Activated T-helper 1 cell treated with anti-CD3 and anti-CD28 coated beads, Interleukin-2, amount 50 U/mL, for 16 hours (primary cell): ENCODE data around the gene PTPN11.
"Not testable (repeated sequence)": the region's sequence is repeated elsewhere in the genome, so short reads cannot be mapped to it uniquely, and the experiment has no call there.

Experiments
- DNase-seq, 2 donors: peaks; one replicate each; pipeline ENCODE4 v3.0.0-alpha.2; 2020; ENCODE audit warnings: low read depth in 1 of 2, low spot score in 1 of 2

Gene PTPN11

DNA sequence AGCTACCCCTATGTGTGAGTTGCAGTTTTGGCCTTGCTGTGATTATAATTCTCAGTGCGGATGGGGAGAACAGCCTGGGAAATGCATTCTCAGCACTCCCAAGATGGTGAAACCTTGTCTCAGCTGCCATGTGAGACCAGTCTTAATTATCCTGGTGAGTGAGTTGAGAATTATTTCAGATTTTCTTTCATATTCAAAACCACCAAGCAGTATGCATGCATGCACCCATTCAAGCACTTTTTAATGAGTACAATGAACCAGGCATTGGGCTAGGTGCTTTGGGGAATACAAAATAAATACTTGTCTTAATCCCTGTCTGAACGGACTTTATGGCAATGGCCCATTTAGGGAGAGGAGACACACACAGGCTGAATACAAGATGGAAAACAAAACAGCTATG, 94.7 kb downstream of the PTPN11 start:
- no peak for DNase-seq

DNA sequence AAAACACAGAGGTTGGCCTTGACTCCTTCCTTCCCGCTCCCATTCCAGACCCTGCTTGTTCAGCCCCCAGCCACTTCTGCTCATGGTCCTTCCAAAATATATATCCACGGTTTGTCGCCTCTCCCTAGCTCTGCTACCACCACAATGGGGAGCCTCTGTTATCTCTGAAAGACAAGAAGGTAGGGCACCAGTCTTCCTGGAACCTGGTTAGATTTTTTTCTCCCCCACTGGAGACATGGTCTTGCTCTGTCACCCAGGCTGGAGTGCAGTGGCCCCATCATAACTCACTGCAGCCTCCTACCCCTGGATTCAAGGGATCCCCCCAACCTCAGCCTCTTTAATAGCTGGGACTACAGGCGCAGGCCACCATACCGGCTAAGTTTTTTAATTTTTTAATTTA, 95.7 kb downstream of the PTPN11 start:
- no peak for DNase-seq

GRCh38 chr12:112514926-112515642, 96.3 kb downstream of the PTPN11 start:
- DNase-seq = no peak

DNA sequence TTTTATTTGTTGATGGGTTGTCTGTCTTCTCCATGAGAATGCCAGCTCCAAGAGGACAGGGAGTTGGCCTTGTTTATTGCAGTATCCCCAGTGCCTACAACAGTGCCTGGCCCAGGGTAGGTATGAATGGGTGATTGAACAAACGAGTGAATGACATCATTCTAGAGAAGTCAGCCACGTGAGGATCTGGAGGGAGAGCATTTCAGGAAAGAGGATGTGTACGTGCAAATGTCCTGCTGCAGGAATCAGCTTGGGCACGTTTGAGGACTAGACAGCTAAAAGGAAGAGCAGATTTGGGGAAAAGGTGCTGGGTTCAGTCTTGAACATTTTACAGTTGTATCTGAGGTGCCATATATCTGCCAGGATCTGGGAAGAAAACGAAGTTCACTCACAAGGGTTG, 97.1 kb downstream of the PTPN11 start:
- no peak for DNase-seq

DNA sequence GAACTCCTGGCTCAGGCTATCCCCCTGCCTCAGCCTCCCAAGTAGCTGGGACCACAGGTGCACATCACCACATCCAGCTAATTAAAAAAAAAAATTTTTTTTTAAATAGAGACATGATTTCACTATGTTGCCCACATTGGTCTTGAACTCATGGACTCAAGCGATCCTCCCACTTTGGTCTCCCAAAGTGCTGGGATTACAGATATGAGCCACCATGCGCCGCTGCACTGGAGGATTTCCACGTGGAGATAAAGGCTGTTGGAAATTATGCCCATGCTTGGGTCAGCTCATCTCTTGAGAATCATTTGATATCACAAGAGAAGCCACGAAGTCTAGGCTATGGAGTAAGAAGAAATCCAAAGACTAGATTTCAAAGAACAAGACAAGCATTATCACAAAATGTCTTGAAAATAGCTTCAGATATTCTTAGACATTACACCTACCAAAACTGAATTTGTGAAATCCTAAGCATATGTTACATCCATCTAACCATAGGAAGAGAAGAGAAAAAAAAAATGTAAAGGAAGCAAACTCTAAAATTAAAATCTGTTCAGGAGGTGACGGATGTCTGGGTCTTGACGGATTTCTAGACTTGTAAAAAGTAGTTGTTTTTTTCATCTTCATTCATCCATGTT, 99.1 kb downstream of the PTPN11 start:
- no peak for DNase-seq

DNA sequence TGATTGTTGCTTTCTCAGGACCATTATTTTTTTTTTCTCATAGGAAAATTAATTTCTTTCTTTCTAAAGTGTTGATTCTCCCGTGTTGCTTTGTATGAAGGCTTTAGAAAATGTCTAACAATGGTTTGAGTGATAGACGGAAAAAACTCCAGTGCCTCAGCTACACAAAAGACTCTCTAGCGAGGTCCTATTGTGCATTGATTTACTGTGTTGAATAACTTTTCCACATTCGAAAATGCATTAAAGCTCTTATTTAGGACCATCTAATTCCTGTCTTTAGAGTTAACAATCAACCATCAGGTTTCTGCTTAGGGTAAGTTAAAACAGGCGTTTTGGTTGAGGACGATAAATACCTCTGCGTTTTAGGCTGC, 99.6 kb downstream of the PTPN11 start:
- DNase-seq = no peak

DNA sequence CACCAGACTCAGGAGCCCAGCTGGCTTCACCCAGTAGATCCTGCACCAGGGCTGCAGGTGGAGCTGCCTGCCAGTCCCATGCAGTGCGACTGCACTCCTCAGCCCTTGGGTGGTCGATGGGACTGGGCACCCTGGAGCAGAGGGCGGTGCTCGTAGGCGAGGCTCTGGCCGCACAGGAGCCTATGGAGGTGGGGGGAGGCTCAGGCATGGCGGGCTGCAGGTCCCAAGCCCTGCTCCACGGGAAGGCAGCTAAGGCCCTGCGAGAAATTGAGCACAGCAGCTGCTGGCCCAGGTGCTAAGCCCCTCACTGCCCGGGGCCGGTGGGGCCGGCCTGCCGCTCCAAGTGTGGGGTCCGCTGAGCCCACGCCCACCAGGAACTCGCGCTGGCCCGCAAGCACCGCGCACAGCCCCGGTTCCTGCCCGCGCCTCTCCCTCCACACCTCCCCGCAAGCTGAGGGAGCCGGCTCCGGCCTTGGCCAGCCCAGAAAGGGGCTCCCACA, 101.1 kb downstream of the PTPN11 start:
- DNase-seq = not testable (repeated sequence)

GRCh38 chr12:112523856-112524255, 105.1 kb downstream of the PTPN11 start:
- DNase-seq = no peak

- no peak for DNase-seq
These were observed 105.5 kb downstream of the PTPN11 start for GRCh38 chr12:112524269-112524668.

GRCh38 chr12:112524676-112525425, 106.1 kb downstream of the PTPN11 start:
- no peak for DNase-seq

GRCh38 chr12:112525426-112525809, 106.7 kb downstream of the PTPN11 start:
- DNase-seq = no peak

DNA sequence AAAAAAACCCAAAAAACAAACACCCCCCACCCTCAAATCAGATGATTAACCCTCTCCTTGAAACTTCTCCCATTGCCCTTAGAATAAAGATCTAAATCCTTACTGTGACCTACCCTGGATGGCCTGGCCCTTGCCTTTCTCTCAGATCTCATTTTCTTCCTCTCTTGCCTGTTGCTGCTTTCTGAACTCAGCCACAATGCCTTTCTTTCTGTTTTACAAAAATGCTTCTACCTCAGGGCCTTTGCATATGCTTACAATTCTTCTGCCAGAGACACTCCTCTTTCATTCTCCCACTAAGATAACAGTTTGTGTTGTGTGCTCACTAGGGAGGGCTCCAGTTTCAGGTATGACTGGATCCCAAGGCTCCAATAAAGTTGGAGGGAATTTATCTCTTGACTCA, 108.3 kb downstream of the PTPN11 start:
- no peak for DNase-seq

GRCh38 chr12:112527501-112527900, 108.8 kb downstream of the PTPN11 start:
- no peak for DNase-seq

DNA sequence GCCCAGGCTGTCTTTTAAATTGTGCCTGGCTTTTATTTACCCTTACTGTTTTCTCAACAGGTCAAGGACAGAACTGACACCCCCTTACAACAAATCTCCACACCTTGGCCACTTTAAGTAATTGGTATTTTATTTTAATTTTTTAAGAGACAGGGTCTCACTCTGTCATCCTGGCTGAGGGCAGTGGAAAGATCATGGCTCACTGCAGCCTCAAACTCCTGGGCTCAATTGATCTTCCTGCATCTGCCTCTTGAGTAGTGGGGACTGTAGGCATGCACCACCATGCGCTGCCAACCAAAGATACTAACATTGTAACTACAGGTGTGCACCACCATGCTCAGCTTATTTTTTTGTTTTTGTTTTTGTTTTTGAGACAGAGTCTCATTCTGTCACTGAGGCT, 109.8 kb downstream of the PTPN11 start:
- no peak for DNase-seq

GRCh38 chr12:112530941-112531340, 112.2 kb downstream of the PTPN11 start:
- DNase-seq = no peak

GRCh38 chr12:112532106-112532505, 113.4 kb downstream of the PTPN11 start:
- no peak for DNase-seq

DNA sequence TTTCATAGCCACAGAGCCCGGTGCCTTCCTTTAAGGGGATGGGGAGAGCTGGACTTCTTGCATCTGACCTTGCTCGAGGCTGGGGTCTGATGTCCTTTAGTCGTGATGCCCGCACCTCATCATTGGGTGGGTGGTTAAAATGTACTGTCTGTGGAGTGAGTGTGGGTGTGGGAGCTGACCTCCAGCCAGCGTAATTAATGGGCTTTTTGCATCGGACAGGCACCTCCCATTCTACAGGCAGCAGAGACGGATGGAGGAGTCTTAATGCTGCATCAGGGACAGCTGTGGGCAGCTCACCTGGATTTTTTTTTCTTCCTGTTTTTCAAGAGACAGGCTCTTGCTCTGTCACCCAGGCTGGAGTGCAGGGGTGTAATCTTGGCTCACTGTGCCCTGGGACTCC, 114.8 kb downstream of the PTPN11 start:
- DNase-seq = no peak

DNA sequence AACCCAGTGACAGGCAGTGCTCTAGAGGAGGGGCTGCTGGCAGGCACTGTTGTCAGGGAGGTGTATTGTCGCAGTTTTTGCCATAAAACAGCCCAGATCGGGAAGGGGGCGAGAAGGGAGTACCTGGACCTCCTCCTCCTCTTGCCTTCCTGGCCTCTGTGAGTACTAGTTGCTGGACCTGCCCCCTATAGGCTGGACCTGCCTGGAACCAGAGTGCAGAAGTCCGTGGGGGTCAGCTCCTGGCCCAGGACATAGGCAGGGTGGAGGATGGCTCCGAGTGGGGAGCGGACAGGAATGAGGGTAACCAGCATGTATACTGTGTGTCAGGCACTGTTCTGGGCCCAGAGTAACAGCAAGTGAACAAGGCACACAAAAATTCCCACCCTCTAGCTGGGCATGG, 116.3 kb downstream of the PTPN11 start:
- no peak for DNase-seq

- DNase-seq = no peak
These were observed 117.1 kb downstream of the PTPN11 start for GRCh38 chr12:112535637-112536366.

- no peak for DNase-seq
These were observed 117.6 kb downstream of the PTPN11 start for GRCh38 chr12:112536367-112536730.

DNA sequence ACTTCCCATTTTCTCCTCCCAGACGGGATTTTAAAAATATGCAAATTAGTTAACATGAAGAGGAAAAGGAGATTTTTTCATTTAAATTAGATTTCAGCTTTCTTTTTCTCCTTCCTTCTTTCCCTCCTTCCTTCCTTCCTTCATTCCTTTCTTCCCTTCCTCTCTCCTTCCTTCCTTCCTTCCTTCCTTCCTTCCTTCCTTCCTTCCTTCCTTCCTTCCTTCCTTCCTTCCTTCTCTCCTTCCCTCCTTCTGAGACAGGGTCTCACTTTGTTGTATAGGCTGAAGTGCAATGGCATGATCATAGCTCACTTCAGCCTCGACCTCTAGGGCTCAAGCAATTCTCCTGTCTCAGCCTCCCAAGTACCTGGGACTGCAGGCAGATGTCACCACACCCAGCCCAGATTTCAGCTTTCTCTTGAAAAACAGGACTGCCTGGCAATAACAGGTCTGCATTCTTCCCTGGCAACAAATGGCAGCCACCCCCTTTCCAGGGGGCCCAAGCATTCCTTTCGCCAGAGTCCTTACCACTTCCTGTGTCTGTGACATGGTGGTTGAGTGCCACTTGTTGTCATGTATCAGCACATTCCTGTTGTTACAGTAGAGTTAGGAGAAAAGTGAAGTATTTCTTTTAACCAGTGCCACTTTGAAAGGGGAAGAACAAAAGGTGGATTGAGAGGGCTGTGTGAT, 119.1 kb downstream of the PTPN11 start:
- DNase-seq = no peak
